Measurements from ENCODE around the gene GBF1. TPM values are rescaled to one million over a fixed set of nuclear protein-coding genes. Genes with fewer than 3 reads are reported as not detected.

GBF1 gene
- total RNA-seq, 6 experiments from 2014 or later: 22.6 to 27.2 (median 23.7) TPM

- Histone ChIP-seq H3K27ac (no peak overlapping the region), H3K27me3 (no peaks in the 10 kb centered on the region), H3K9me3 (no peaks in the 10 kb centered on the region), H3K4me3 (no peak overlapping the region), H3K36me3 (no peaks in the 10 kb centered on the region), H3K4me1 (peaks cover 0 to 13% (median 5%) of the 10 kb centered on the region in 4 donors)
- ATAC-seq (no peak), DNase-seq (no peak)
- 35% methylated on average over 7 of the region's 8 CpGs for WGBS (ENCODE audit: insufficient coverage, low coverage, low lambda C conversion rate, missing lambda C conversion rate)
- TF ChIP-seq, protein P1, sequence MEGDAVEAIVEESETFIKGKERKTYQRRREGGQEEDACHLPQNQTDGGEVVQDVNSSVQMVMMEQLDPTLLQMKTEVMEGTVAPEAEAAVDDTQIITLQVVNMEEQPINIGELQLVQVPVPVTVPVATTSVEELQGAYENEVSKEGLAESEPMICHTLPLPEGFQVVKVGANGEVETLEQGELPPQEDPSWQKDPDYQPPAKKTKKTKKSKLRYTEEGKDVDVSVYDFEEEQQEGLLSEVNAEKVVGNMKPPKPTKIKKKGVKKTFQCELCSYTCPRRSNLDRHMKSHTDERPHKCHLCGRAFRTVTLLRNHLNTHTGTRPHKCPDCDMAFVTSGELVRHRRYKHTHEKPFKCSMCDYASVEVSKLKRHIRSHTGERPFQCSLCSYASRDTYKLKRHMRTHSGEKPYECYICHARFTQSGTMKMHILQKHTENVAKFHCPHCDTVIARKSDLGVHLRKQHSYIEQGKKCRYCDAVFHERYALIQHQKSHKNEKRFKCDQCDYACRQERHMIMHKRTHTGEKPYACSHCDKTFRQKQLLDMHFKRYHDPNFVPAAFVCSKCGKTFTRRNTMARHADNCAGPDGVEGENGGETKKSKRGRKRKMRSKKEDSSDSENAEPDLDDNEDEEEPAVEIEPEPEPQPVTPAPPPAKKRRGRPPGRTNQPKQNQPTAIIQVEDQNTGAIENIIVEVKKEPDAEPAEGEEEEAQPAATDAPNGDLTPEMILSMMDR (IDR thresholded peaks at IDR 0.05): no peak
- TF ChIP-seq POLR2A (IDR thresholded peaks at IDR 0.05): no peak
- intact Hi-C loops (cut with DNase I): loop anchor here in 1 of 2 donors (5.0 kb wide), 1 partner anchor 111 kb away; no protein-coding TSS in a partner anchor
These were observed 9.3 kb upstream of the GBF1 start for GRCh38 chr10:102236006-102236405.

DNA sequence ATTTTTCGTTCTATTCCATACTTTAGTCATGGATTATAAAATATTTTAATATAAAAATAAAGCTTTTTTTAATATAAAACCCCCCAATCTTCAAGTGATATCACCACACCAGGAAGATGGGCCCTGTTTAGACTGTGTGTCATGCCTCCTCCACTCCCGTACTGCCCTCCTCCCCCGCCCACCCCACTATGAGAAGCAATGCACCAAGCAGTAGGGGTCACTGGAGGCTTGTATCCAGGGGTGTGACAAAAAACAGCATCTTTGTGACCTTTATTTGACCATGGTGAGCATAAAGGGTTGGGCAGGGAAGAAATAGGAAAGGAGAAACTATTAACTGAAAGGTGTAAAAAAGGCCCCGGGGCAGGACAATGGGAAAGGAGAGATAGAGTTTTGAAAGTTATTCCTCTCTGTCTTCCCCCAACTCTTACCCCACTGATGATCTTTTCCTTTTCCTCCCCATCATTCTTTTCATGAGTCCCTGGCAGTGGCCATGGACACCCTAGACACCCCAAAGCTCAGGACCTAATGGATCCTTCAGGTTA is 7.5 kb upstream of the GBF1 start:
- intact Hi-C loops (cut with DNase I): loop anchor here in 1 of 2 donors (5.0 kb wide), 1 partner anchor 110 kb away; no protein-coding TSS in a partner anchor

GRCh38 chr10:102240467-102241031 is 4.8 kb upstream of the GBF1 start:
- Histone ChIP-seq H3K36me3 (no peaks in the 10 kb centered on the region), H3K4me1 (peaks cover 0 to 15% (median 3%) of the 10 kb centered on the region in 4 donors), H3K27ac (no peak overlapping the region), H3K27me3 (no peaks in the 10 kb centered on the region), H3K9me3 (no peaks in the 10 kb centered on the region), H3K4me3 (peak overlapping the region in 2 of 3 donors; percentile 53 to 59)
- WGBS (ENCODE audit: insufficient coverage, low coverage, low lambda C conversion rate, missing lambda C conversion rate): 39% methylated on average over 10 of the region's 39 CpGs
- no peak for DNase-seq
- no peak for ATAC-seq
- intact Hi-C loops (cut with DNase I): no loop called here
- no peak for TF ChIP-seq POLR2A (IDR thresholded peaks at IDR 0.05)
- TF ChIP-seq, protein P1 (IDR thresholded peaks at IDR 0.05): no peak

More for the DNA sequence above, 7.5 kb upstream of the GBF1 start:
- no peaks in the 10 kb centered on the region for H3K9me3 ChIP-seq
- peaks cover 0 to 12% (median 0%) of the 10 kb centered on the region in 4 donors for H3K4me1 ChIP-seq
- no peak overlapping the region for H3K27ac ChIP-seq
- TF ChIP-seq POLR2A (IDR thresholded peaks at IDR 0.05): no peak
- TF ChIP-seq, protein P1 (IDR thresholded peaks at IDR 0.05): no peak
- DNase-seq (no peak), ATAC-seq (no peak)
- WGBS (ENCODE audit: insufficient coverage, low coverage, low lambda C conversion rate, missing lambda C conversion rate): 45% methylated on average over 4 of the region's 4 CpGs
- no peaks in the 10 kb centered on the region for H3K36me3 ChIP-seq
- no peak overlapping the region for H3K4me3 ChIP-seq
- H3K27me3 ChIP-seq: no peaks in the 10 kb centered on the region

DNA sequence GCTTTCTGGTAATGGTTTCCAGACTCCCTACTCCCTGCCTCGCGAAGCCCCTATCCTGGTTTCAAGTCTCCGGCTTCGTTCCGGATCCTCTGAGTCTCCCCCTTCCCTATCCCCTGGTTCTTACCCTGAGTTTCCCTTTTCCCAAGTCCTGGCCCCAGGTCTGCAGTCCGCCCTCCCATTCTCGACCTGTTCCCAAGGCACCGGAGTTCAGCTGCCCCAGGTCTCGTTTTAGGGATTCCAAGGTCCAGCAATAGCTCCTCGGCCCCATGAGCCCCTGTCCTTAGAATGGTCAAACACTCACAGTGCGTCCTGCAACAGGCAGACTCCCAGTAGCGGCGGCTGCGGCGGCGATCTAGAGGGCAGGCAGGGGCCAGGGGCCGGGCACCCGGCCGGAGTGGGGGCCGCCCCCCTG is 4.3 kb upstream of the GBF1 start:
- TF ChIP-seq POLR2A (IDR thresholded peaks at IDR 0.05): no peak
- TF ChIP-seq, protein P1 (IDR thresholded peaks at IDR 0.05): no peak
- Histone ChIP-seq H3K9me3 (no peaks in the 10 kb centered on the region), H3K36me3 (no peaks in the 10 kb centered on the region), H3K4me3 (peak overlapping the region; percentile 51 to 59 (median 53)), H3K27me3 (no peaks in the 10 kb centered on the region), H3K27ac (no peak overlapping the region), H3K4me1 (peaks cover 0 to 15% (median 3%) of the 10 kb centered on the region in 4 donors)
- ATAC-seq: no peak
- intact Hi-C loops (cut with DNase I): no loop called here
- 9% methylated on average over 10 of the region's 20 CpGs for WGBS (ENCODE audit: insufficient coverage, low coverage, low lambda C conversion rate, missing lambda C conversion rate)
- no peak for DNase-seq

Data from right lobe of liver (tissue), 6 donors.